Liver (tissue), 3 donors: ENCODE measurements around the gene KATNB1.

ENCODE experiments used
- CTCF ChIP-seq: fragments of 150-350 bp; IDR thresholded peaks from 2 replicates; pipeline ENCODE4 v1.5.1; 2017; ENCODE audit warnings: improper control_type of control experiment, low read depth, low read length; ENCODE audit not compliant: missing input control
- NR2F2 ChIP-seq: IDR thresholded peaks from 2 replicates; pipeline ENCODE4 v1.6.1; 2016; ENCODE audit warnings: antibody characterized with exemption
- TF ChIP-seq, protein P1 (sequence below): IDR thresholded peaks from 2 replicates; pipeline ENCODE4 v1.6.1; 2016; ENCODE audit warnings: antibody characterized with exemption
- donor health status: healthy.
- donor health status: healthy.

DNA sequence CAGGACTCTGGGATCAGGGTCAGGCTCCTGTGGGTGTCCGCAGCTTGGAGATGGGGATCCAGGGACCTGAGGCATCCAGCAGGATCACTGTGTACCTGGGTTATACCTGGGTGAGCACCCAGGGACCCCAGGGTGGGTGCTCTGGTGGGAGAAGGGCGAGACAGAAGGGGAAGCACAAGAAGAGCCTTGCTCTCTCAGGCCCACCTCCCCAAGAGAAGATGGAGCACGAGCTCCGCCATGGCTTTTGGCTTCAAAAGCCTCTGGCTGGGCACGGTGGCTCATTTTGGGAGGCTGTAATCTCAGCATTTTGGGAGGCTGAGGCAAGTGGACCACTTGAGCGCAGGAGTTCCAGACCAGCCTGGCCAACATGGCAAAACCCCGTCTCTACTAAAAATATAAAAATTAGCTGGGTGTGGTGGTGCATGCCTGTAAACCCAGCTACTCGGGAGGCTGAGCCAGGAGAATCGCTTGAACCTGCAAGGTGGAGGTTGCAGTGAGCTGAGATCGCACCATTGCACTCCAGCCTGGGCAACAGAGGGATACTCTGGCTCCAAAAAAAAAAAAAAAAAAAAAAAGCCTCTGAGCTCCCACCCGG is 32.1 kb upstream of the KATNB1 start:
- TF ChIP-seq, protein P1, sequence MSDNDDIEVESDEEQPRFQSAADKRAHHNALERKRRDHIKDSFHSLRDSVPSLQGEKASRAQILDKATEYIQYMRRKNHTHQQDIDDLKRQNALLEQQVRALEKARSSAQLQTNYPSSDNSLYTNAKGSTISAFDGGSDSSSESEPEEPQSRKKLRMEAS: no peak
- TF ChIP-seq CTCF (no peak), NR2F2 (no peak)
